ENCODE measurements around the gene EIF1. TPM values are rescaled to one million over a fixed set of nuclear protein-coding genes. Genes with fewer than 3 reads are reported as not detected.
A peak's percentile ranks its signal among the peaks of the same experiment; 100 is the strongest.

Gene EIF1
- total and polyA plus RNA-seq, 4 donors, result 56.5 to 755 (median 159) TPM

DNA sequence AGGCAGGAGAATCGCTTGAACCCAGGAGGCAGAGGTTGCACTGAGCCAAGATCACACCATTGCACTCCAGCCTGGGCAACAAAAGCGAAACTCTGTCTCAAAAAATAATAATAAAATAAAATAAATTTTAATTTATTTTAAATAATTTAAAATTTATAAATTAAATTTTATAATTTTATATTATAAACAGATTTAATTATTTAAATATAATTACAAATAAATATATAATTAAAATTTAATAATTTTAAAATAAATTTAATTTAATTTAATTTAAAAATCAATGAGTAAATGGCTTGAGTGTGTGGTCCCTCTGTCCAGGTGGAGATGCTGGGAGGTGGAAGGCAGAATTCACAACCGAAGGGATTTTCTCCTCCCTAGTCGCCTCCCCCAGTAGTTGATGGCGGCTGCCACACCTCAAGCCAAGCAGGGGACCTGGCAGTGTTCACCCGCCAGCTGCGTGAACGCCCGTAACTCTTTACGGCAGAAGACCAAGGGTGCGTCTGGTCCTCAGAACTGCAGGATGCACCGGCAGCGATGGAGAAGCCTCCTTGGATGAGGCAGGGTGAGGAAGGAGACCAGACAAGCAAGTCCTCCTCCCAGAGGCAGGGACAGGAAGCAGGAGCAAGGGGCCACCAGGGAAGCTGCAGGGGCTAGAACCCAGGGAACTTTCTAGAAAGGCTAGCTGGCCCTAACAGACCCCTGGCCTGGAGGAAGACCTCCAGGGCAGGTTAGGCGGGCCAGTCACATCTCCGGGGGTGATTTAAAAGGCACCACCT lies 41.5 kb upstream of the EIF1 start:
- TF ChIP-seq REST (IDR thresholded peaks at IDR 0.05), result no peak
- TF ChIP-seq EGR1 (IDR thresholded peaks at IDR 0.05; ENCODE audit: low read depth in 2 of 2), result no peak
- no peak for TF ChIP-seq HNF4A (conservative IDR thresholded peaks at IDR 0.05)
- TF ChIP-seq, protein P1, sequence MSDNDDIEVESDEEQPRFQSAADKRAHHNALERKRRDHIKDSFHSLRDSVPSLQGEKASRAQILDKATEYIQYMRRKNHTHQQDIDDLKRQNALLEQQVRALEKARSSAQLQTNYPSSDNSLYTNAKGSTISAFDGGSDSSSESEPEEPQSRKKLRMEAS (IDR thresholded peaks at IDR 0.05), result no peak
- TF ChIP-seq ZBTB33 (IDR thresholded peaks at IDR 0.05), result no peak
- no peak for TF ChIP-seq HNF4G (IDR thresholded peaks at IDR 0.05)
- no peak for TF ChIP-seq FOXA1 (IDR thresholded peaks at IDR 0.05)
- no peak for TF ChIP-seq RXRA (IDR thresholded peaks at IDR 0.05)
- TF ChIP-seq YY1 (IDR thresholded peaks at IDR 0.05), result no peak
- TF ChIP-seq JUND (IDR thresholded peaks at IDR 0.05), result no peak
- TF ChIP-seq FOXA2 (IDR thresholded peaks at IDR 0.05), result no peak
- TF ChIP-seq SP1 (IDR thresholded peaks at IDR 0.05), result no peak
- TF ChIP-seq CTCF (IDR thresholded peaks at IDR 0.05; ENCODE audit: low read depth, low read length, missing input control), result no peak
- TF ChIP-seq NR2F2 (IDR thresholded peaks at IDR 0.05), result no peak
- TF ChIP-seq TAF1 (conservative IDR thresholded peaks at IDR 0.05), result no peak
- Histone ChIP-seq H3K4me3 (ENCODE audit: low read depth in 1 of 3, low read length in 3 of 3) (no peak overlapping the region), H3K4me1 (ENCODE audit: control insufficient read depth in 4 of 4, insufficient read depth in 4 of 4, low read length in 3 of 4) (peaks cover 6 to 12% (median 9%) of the 10 kb centered on the region in 4 donors), H3K27ac (ENCODE audit: low read depth in 1 of 2, low read length in 2 of 2) (no peak overlapping the region), H3K9me3 (ENCODE audit: control insufficient read depth in 4 of 4, low read length in 3 of 4) (no peaks in the 10 kb centered on the region), H3K36me3 (ENCODE audit: control insufficient read depth in 4 of 4, insufficient read depth in 3 of 4, low read depth in 1 of 4, low read length in 3 of 4) (no peaks in the 10 kb centered on the region), H3K27me3 (ENCODE audit: control insufficient read depth in 4 of 4, insufficient read depth in 4 of 4, low read length in 3 of 4) (no peaks in the 10 kb centered on the region), H3K9ac (ENCODE audit: low read depth in 1 of 2, low read length in 2 of 2) (no peak overlapping the region)
- no peak for DNase-seq (ENCODE audit: low spot score)
- WGBS, result 64% methylated on average over 15 of the region's 15 CpGs

DNA sequence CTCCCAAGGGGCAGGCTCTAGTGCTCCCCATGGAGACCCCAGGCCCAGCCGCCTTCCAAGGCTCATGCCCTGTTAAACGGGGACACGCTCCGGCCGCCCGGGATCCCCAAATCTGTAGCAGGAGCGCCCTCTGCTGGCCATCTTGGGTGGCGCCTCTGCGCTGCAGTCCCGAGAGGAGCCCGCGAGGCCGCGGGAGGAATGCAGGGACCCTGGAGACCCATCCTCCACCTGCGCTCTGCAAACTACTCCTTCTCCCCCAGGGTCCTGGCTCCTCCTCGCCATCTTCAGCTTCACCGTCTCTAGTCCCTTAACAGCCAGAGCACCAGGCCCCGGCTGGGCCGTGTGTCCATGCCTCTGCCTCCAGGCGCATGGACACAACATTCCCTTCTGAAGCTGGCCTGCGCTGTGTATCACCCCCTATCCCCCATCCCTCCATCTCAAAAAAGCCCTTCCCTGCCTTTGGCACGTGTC lies 40.7 kb upstream of the EIF1 start:
- WGBS, result under 1% methylated on average over 22 of the region's 22 CpGs
- H3K27ac ChIP-seq (ENCODE audit: low read depth in 1 of 2, low read length in 2 of 2), result no peak overlapping the region
- no peaks in the 10 kb centered on the region for H3K9me3 ChIP-seq (ENCODE audit: control insufficient read depth in 4 of 4, low read length in 3 of 4)
- H3K4me3 ChIP-seq (ENCODE audit: low read depth in 1 of 3, low read length in 3 of 3), result peak overlapping the region; percentile 20 to 59 (median 30)
- H3K4me1 ChIP-seq (ENCODE audit: control insufficient read depth in 4 of 4, insufficient read depth in 4 of 4, low read length in 3 of 4), result peaks cover 6 to 12% (median 9%) of the 10 kb centered on the region in 4 donors
- peak; percentile 90 for DNase-seq (ENCODE audit: low spot score)
- no peaks in the 10 kb centered on the region for H3K27me3 ChIP-seq (ENCODE audit: control insufficient read depth in 4 of 4, insufficient read depth in 4 of 4, low read length in 3 of 4)
- no peaks in the 10 kb centered on the region for H3K36me3 ChIP-seq (ENCODE audit: control insufficient read depth in 4 of 4, insufficient read depth in 3 of 4, low read depth in 1 of 4, low read length in 3 of 4)
- H3K9ac ChIP-seq (ENCODE audit: low read depth in 1 of 2, low read length in 2 of 2), result peak overlapping the region in 1 of 2 donors; percentile 72
- TF ChIP-seq YY1 (IDR thresholded peaks at IDR 0.05) (no peak), RXRA (IDR thresholded peaks at IDR 0.05) (peak in 1 of 2 donors; percentile 9), CTCF (IDR thresholded peaks at IDR 0.05; ENCODE audit: low read depth, low read length, missing input control) (peak; percentile 90), SP1 (IDR thresholded peaks at IDR 0.05) (no peak), FOXA2 (IDR thresholded peaks at IDR 0.05) (no peak), ATF3 (IDR thresholded peaks at IDR 0.05) (no peak), TAF1 (conservative IDR thresholded peaks at IDR 0.05) (no peak), REST (IDR thresholded peaks at IDR 0.05) (no peak), RAD21 (IDR thresholded peaks at IDR 0.05) (peak; percentile 84 to 85), EGR1 (IDR thresholded peaks at IDR 0.05; ENCODE audit: low read depth in 2 of 2) (no peak)
